Measurements from ENCODE around the gene UMODL1.
A peak's percentile ranks its signal among the peaks of the same experiment; 100 is the strongest.

Gene UMODL1

GRCh38 chr21:42079939-42080787 lies 9.0 kb downstream of the UMODL1 start:
- no peak overlapping the region for H3K4me3 ChIP-seq (ENCODE audit: low read depth, low read length)
- peak; percentile 22 for DNase-seq (ENCODE audit: low read depth)
- TF ChIP-seq CTCF (conservative IDR thresholded peaks at IDR 0.05; ENCODE audit: low read depth, low read length): no peak

DNA sequence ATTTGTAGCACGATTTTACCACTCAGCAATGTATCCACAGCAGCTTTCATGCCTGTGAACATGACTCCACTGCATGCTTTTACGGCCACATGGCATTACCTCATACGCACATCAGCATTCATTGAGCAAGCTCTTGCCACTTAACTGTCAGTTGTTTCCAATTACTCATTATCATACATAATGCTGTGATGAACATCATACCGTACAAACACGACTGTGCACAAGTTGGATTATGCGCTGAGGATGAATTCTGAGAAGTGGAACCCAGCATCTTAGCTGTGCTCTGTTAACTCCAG lies 9.6 kb downstream of the UMODL1 start:
- H3K4me3 ChIP-seq (ENCODE audit: low read depth, low read length): no peak overlapping the region
- DNase-seq (ENCODE audit: low read depth): peak; percentile 80
- TF ChIP-seq CTCF (conservative IDR thresholded peaks at IDR 0.05; ENCODE audit: low read depth, low read length): no peak

DNA sequence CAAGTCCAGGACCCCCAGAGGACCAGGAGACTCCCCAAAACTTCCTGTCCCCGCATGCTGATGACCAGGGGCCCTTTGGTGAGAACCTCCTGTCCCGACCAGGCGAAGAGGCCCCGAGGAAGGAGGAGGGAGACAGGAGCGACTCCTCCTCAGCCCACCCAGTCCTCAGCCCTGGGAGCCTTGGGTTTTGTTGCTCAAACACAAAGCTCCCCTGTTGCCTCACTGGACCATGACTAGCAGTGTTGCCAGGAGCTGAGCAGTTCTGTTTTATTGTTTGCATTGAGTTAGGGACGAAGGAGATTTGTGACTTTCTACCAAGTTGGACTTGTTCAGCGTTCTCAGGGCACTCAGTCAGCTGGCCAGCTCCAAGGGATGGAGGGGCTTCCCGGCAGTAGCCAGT lies 10.0 kb downstream of the UMODL1 start:
- no peak overlapping the region for H3K4me3 ChIP-seq (ENCODE audit: low read depth, low read length)
- TF ChIP-seq CTCF (conservative IDR thresholded peaks at IDR 0.05; ENCODE audit: low read depth, low read length): no peak
- no peak for DNase-seq (ENCODE audit: low read depth)

DNA sequence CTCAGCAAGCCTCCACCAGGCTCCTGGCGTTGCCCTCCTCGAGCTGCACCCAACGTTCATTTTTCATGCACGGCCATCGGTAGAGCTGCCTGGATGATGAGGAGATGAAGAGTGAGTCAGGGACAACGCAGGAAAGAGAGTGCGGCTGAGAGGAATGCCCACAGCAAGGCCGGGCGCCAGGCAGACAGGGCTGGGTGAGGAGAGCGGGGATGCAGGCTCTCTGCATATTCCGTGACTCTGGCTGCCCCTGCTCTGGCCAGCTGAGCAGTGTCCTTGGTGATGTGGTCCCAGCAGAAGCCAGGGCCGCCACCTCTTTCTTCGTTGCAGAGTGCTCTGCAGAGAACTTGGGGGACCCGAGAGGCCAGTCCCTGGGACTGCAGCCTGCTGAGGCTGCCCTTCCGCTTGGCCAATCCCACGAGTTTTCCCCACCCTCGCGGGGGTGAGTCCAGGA lies 10.8 kb downstream of the UMODL1 start:
- no peak overlapping the region for H3K4me3 ChIP-seq (ENCODE audit: low read depth, low read length)
- no peak for DNase-seq (ENCODE audit: low read depth)
- no peak for TF ChIP-seq CTCF (conservative IDR thresholded peaks at IDR 0.05; ENCODE audit: low read depth, low read length)

GRCh38 chr21:42082501-42083360 lies 11.6 kb downstream of the UMODL1 start:
- no peak for TF ChIP-seq CTCF (conservative IDR thresholded peaks at IDR 0.05; ENCODE audit: low read depth, low read length)
- DNase-seq (ENCODE audit: low read depth): no peak
- H3K4me3 ChIP-seq (ENCODE audit: low read depth, low read length): no peak overlapping the region

GRCh38 chr21:42083361-42083690 lies 12.2 kb downstream of the UMODL1 start:
- H3K4me3 ChIP-seq (ENCODE audit: low read depth, low read length): no peak overlapping the region
- no peak for TF ChIP-seq CTCF (conservative IDR thresholded peaks at IDR 0.05; ENCODE audit: low read depth, low read length)
- DNase-seq (ENCODE audit: low read depth): no peak
